Muscle layer of colon (tissue), 2 donors: ENCODE data around the gene ZNF479.
"Not testable (repeated sequence)": the region's sequence is repeated elsewhere in the genome, so short reads cannot be mapped to it uniquely, and the experiment has no call there.

Experiments
- H3K27ac ChIP-seq: one replicate; pipeline ENCODE4 v1.7.0; 2013; ENCODE audit warnings: low read depth, mild to moderate bottlenecking, low read length, moderate library complexity
- H3K27me3 ChIP-seq, 2 donors: one replicate each; pipeline ENCODE4 v1.7.0; 2013; ENCODE audit warnings: low read length in 2 of 2, mild to moderate bottlenecking in 2 of 2; ENCODE audit not compliant: insufficient read depth in 2 of 2, control insufficient read depth in 1 of 2
- H3K36me3 ChIP-seq: one replicate; pipeline ENCODE4 v1.7.0; 2013; ENCODE audit warnings: mild to moderate bottlenecking, low read length; ENCODE audit not compliant: insufficient read depth
- H3K4me1 ChIP-seq: one replicate; pipeline ENCODE4 v1.7.0; 2013; ENCODE audit warnings: mild to moderate bottlenecking, low read length; ENCODE audit not compliant: insufficient read depth
- H3K4me3 ChIP-seq, 2 donors: one replicate each; pipeline ENCODE4 v1.7.0; 2013; ENCODE audit warnings: low read length in 2 of 2, low read depth in 1 of 2, mild to moderate bottlenecking in 1 of 2, moderate library complexity in 1 of 2
- H3K9ac ChIP-seq: one replicate; pipeline ENCODE4 v1.7.0; 2013; ENCODE audit warnings: low read length
- H3K9me3 ChIP-seq: one replicate; pipeline ENCODE4 v1.7.0; 2013; ENCODE audit warnings: mild to moderate bottlenecking, low read length
- donor health status: abdominal sarcoma.
- donor health status: Adenocarcinoma of cecum.

ZNF479 gene

GRCh38 chr7:57132336-57132735 lies at the start of gene ZNF479:
Gene ZNF479, minus strand, starts transcription at chr7:57132436. Its CDS starts 112 bp downstream, at chr7:57132324.
- not testable (repeated sequence) for H3K27ac ChIP-seq, H3K36me3 ChIP-seq, H3K9me3 ChIP-seq, H3K4me3 ChIP-seq, H3K27me3 ChIP-seq, H3K9ac ChIP-seq, H3K4me1 ChIP-seq

GRCh38 chr7:57182031-57182430 lies 49.8 kb upstream of the ZNF479 start:
- Histone ChIP-seq H3K27ac (no peak overlapping the region), H3K9ac (no peak overlapping the region), H3K27me3 (no peaks in the 10 kb centered on the region), H3K4me1 (no peaks in the 10 kb centered on the region), H3K36me3 (no peaks in the 10 kb centered on the region), H3K4me3 (no peak overlapping the region), H3K9me3 (no peaks in the 10 kb centered on the region)

- no peak overlapping the region for H3K27ac ChIP-seq
- no peak overlapping the region for H3K9ac ChIP-seq
- no peaks in the 10 kb centered on the region for H3K4me1 ChIP-seq
- H3K36me3 ChIP-seq, result no peaks in the 10 kb centered on the region
- no peaks in the 10 kb centered on the region for H3K27me3 ChIP-seq
- no peak overlapping the region for H3K4me3 ChIP-seq
- no peaks in the 10 kb centered on the region for H3K9me3 ChIP-seq
Measured at GRCh38 chr7:57181281-57181680, 49.0 kb upstream of the ZNF479 start.

- Histone ChIP-seq H3K36me3 (no peaks in the 10 kb centered on the region), H3K27ac (no peak overlapping the region), H3K27me3 (no peaks in the 10 kb centered on the region), H3K4me1 (no peaks in the 10 kb centered on the region), H3K4me3 (no peak overlapping the region), H3K9ac (no peak overlapping the region), H3K9me3 (no peaks in the 10 kb centered on the region)
Measured at GRCh38 chr7:57179776-57180415, 47.7 kb upstream of the ZNF479 start.

GRCh38 chr7:57178768-57179139 lies 46.5 kb upstream of the ZNF479 start:
- Histone ChIP-seq H3K27ac (no peak overlapping the region), H3K9ac (no peak overlapping the region), H3K36me3 (no peaks in the 10 kb centered on the region), H3K4me3 (no peak overlapping the region), H3K4me1 (no peaks in the 10 kb centered on the region), H3K27me3 (no peaks in the 10 kb centered on the region), H3K9me3 (no peaks in the 10 kb centered on the region)

- Histone ChIP-seq H3K4me1 (no peaks in the 10 kb centered on the region), H3K27me3 (no peaks in the 10 kb centered on the region), H3K27ac (no peak overlapping the region), H3K36me3 (no peaks in the 10 kb centered on the region), H3K9me3 (no peaks in the 10 kb centered on the region), H3K9ac (no peak overlapping the region), H3K4me3 (no peak overlapping the region)
Measured at GRCh38 chr7:57177856-57178767, 45.9 kb upstream of the ZNF479 start.

- Histone ChIP-seq H3K27ac (no peak overlapping the region), H3K9me3 (no peaks in the 10 kb centered on the region), H3K9ac (no peak overlapping the region), H3K4me3 (no peak overlapping the region), H3K27me3 (no peaks in the 10 kb centered on the region), H3K4me1 (no peaks in the 10 kb centered on the region), H3K36me3 (no peaks in the 10 kb centered on the region)
Measured at GRCh38 chr7:57176928-57177635, 44.8 kb upstream of the ZNF479 start.

GRCh38 chr7:57165285-57165899 lies 33.2 kb upstream of the ZNF479 start:
- Histone ChIP-seq H3K4me1 (no peaks in the 10 kb centered on the region), H3K9me3 (peaks cover 10% of the 10 kb centered on the region), H3K36me3 (no peaks in the 10 kb centered on the region), H3K9ac (no peak overlapping the region), H3K4me3 (no peak overlapping the region), H3K27me3 (no peaks in the 10 kb centered on the region), H3K27ac (no peak overlapping the region)

GRCh38 chr7:57120123-57120784 lies 12.0 kb downstream of the ZNF479 start:
- H3K9me3 ChIP-seq, H3K27ac ChIP-seq, H3K27me3 ChIP-seq: not testable (repeated sequence)

More at GRCh38 chr7:57120123-57120784, 12.0 kb downstream of the ZNF479 start:
- not testable (repeated sequence) for H3K4me3 ChIP-seq, H3K36me3 ChIP-seq, H3K4me1 ChIP-seq, H3K9ac ChIP-seq
